GM23338 (cell line): ENCODE measurements around the gene NFE2L3. TPM values are rescaled to one million over a fixed set of nuclear protein-coding genes. Genes with fewer than 3 reads are reported as not detected.

Source experiments
- ATAC-seq: fragments of 200-7000 bp; cut with Tn5 transposase; 3 replicates; pipeline ENCODE4 v1.9.1; 2020
- DNase-seq: peaks from one replicate; pipeline ENCODE4 v3.0.0-alpha.2; 2015; ENCODE audit warnings: low spot score
- H2AFZ ChIP-seq: fragments of 200-600 bp; sonication (generic); 2 replicates; pipeline ENCODE4 v1.8.0; 2016; ENCODE audit warnings: antibody characterized with exemption, mild to moderate bottlenecking, moderate library complexity
- H3F3A ChIP-seq: fragments of 200-600 bp; sonication (generic); replicated peaks from 2 replicates; pipeline ENCODE4 v1.8.0; 2017; ENCODE audit warnings: antibody characterized with exemption, mixed run types, low read depth
- H3K27ac ChIP-seq: fragments of 200-600 bp; sonication (generic); 2 replicates; pipeline ENCODE4 v1.6.1; 2016; ENCODE audit warnings: low read depth
- H3K27me3 ChIP-seq: fragments of 200-600 bp; sonication (generic); 2 replicates; pipeline ENCODE4 v1.8.0; 2016; ENCODE audit warnings: mild to moderate bottlenecking, mixed run types, moderate library complexity; ENCODE audit not compliant: insufficient read depth
- H3K36me3 ChIP-seq: fragments of 200-600 bp; sonication (generic); 2 replicates; pipeline ENCODE4 v1.8.0; 2016; ENCODE audit warnings: mild to moderate bottlenecking; ENCODE audit not compliant: insufficient read depth
- H3K4me1 ChIP-seq: fragments of 200-600 bp; sonication (generic); 2 replicates; pipeline ENCODE4 v1.8.0; 2016; ENCODE audit warnings: mild to moderate bottlenecking, moderate library complexity; ENCODE audit not compliant: insufficient read depth
- H3K4me2 ChIP-seq: fragments of 200-600 bp; sonication (generic); 2 replicates; pipeline ENCODE4 v1.7.1; 2017; ENCODE audit warnings: mixed run types
- H3K4me3 ChIP-seq: fragments of 200-600 bp; sonication (generic); 2 replicates; pipeline ENCODE4 v1.6.1; 2016; ENCODE audit warnings: mixed run types
- H3K79me2 ChIP-seq: fragments of 200-600 bp; sonication (generic); replicated peaks from 2 replicates; pipeline ENCODE4 v1.8.0; 2017; ENCODE audit warnings: mild to moderate bottlenecking; ENCODE audit not compliant: insufficient read depth
- H3K9me2 ChIP-seq: fragments of 200-600 bp; sonication (generic); 2 replicates; pipeline ENCODE4 v1.8.0; 2017; ENCODE audit not compliant: insufficient read depth
- H4K20me1 ChIP-seq: fragments of 200-600 bp; sonication (generic); replicated peaks from 2 replicates; pipeline ENCODE4 v1.8.0; 2017; ENCODE audit warnings: mild to moderate bottlenecking; ENCODE audit not compliant: insufficient read depth
- H3K27ac Mint-ChIP-seq: 2 replicates; pipeline ENCODE4 v1.8.0; 2020; ENCODE audit warnings: inconsistent platforms, mild to moderate bottlenecking, moderate library complexity, mixed read lengths
- H3K27me3 Mint-ChIP-seq: 3 replicates; pipeline ENCODE4 v1.8.0; 2022; ENCODE audit warnings: low read depth, mild to moderate bottlenecking, moderate library complexity, mixed read lengths, inconsistent platforms; ENCODE audit not compliant: insufficient read depth, poor library complexity
- H3K36me3 Mint-ChIP-seq: 3 replicates; pipeline ENCODE4 v1.8.0; 2021; ENCODE audit warnings: low read depth, mild to moderate bottlenecking, inconsistent platforms, moderate library complexity, mixed read lengths
- H3K4me1 Mint-ChIP-seq: 3 replicates; pipeline ENCODE4 v1.8.0; 2020; ENCODE audit warnings: mild to moderate bottlenecking, inconsistent platforms, mixed read lengths
- H3K4me3 Mint-ChIP-seq: 3 replicates; pipeline ENCODE4 v1.8.0; 2021; ENCODE audit warnings: moderate library complexity, mild to moderate bottlenecking, inconsistent platforms, mixed read lengths
- H3K9me3 Mint-ChIP-seq: 3 replicates; pipeline ENCODE4 v1.8.0; 2020; ENCODE audit warnings: moderate library complexity, mild to moderate bottlenecking, inconsistent platforms, mixed read lengths
- CREB1 ChIP-seq: fragments of 250-450 bp; sonication (Bioruptor Pico); IDR thresholded peaks from 2 replicates; pipeline ENCODE4 v1.5.0; 2020; ENCODE audit warnings: low read depth, mild to moderate bottlenecking, moderate library complexity
- EZH2 ChIP-seq: fragments of 200-600 bp; sonication (generic); IDR thresholded peaks from one replicate; pipeline ENCODE4 v1.8.0; 2017; ENCODE audit warnings: antibody characterized with exemption, mild to moderate bottlenecking, low read depth; ENCODE audit not compliant: unreplicated experiment
- EZH2phosphoT487 ChIP-seq: fragments of 200-600 bp; sonication (generic); IDR thresholded peaks from one replicate; pipeline ENCODE4 v1.8.1; 2018; ENCODE audit warnings: antibody characterized with exemption; ENCODE audit not compliant: unreplicated experiment
- JUNB ChIP-seq: IDR thresholded peaks from one replicate; pipeline ENCODE4 v1.6.1; 2016; ENCODE audit warnings: antibody characterized with exemption; ENCODE audit not compliant: unreplicated experiment
- POLR2AphosphoS5 ChIP-seq: IDR thresholded peaks from 2 replicates; pipeline ENCODE4 v1.6.1; 2016; ENCODE audit warnings: antibody characterized with exemption, low read depth
- REST ChIP-seq: IDR thresholded peaks from one replicate; pipeline ENCODE4 v1.6.1; 2018; ENCODE audit warnings: antibody characterized with exemption; ENCODE audit not compliant: unreplicated experiment
- ZNF114 ChIP-seq: fragments of 250-450 bp; sonication (Bioruptor Pico); IDR thresholded peaks from 2 replicates; pipeline ENCODE4 v1.5.0; 2020; ENCODE audit warnings: mild to moderate bottlenecking, moderate library complexity
- ZNF462 ChIP-seq: fragments of 250-450 bp; sonication (Bioruptor Pico); IDR thresholded peaks from 2 replicates; pipeline ENCODE4 v1.5.0; 2020; ENCODE audit warnings: mild to moderate bottlenecking, moderate library complexity
- polyA plus RNA-seq: library from polyadenylated mRNA; unstranded; fragments of >200 nt; fragmentation: Nextera tagmentation; extraction: Ambion mirVana; gene quantifications from 2 replicates; pipeline ENCODE4 v1.2.1, GENCODE V29; 2016
- total RNA-seq: library from RNA; depleted of rRNA; stranded (reverse); fragments of >200 nt; shearing (Covaris generic); gene quantifications from 2 replicates; pipeline ENCODE4 v1.2.3, GENCODE V29; 2014
- TF ChIP-seq, protein P1 (sequence below), 2 experiments: fragments of 200-600 bp in 1 of 2; sonication (generic) in 1 of 2; conservative IDR thresholded peaks; 2 replicates each; pipeline versions ENCODE4 v1.5.1 to v1.6.1; 2016 to 2017; ENCODE audit warnings: antibody characterized with exemption in 2 of 2, low read depth in 2 of 2, mild to moderate bottlenecking in 2 of 2, moderate library complexity in 1 of 2

Gene NFE2L3
- total and polyA plus RNA-seq, 2 experiments from 2014 or later, result 62.0 to 142 TPM

DNA sequence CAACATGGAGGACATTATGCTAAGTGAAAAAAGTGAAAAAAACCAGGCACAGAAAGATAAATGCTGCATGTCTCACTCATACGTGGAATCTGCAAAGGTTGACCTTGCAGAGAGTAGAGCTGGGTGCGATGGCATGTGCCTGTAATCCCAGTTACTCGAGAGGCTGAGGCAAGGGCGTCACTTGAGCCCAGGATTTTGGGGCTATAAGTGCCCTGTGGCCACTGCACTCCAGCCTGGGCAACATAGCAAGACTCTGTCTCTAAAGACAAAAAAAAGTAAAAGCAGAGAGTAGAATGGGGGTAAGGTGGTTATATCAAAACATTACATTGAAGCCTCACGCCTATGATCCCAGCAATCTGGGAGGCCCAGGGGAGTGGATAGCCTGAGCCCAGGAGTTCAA lies 72.4 kb downstream of the NFE2L3 start:
- Histone ChIP-seq H2AFZ (no peak overlapping the region), H3F3A (no peaks in the 10 kb centered on the region), H3K79me2 (no peaks in the 10 kb centered on the region), H3K36me3 (no peaks in the 10 kb centered on the region), H4K20me1 (no peaks in the 10 kb centered on the region), H3K4me2 (no peak overlapping the region), H3K4me3 (no peak overlapping the region), H3K9me2 (no peaks in the 10 kb centered on the region), H3K27ac (no peak overlapping the region), H3K4me1 (no peaks in the 10 kb centered on the region), H3K27me3 (no peaks in the 10 kb centered on the region)
- Mint-ChIP-seq H3K27ac (no peak overlapping the region), H3K4me1 (no peaks in the 10 kb centered on the region), H3K27me3 (peaks cover 4% of the 10 kb centered on the region), H3K4me3 (no peak overlapping the region), H3K36me3 (0 out of 3 replicates have a peak, but pooled peaks cover 3% of the 10 kb centered on the region), H3K9me3 (peaks cover 10% of the 10 kb centered on the region)
- no peak for TF ChIP-seq EZH2phosphoT487
- no peak for TF ChIP-seq JUNB
- TF ChIP-seq POLR2AphosphoS5, result no peak
- no peak for TF ChIP-seq ZNF462 (CRISPR knock-in tag)
- TF ChIP-seq EZH2, result no peak
- no peak for TF ChIP-seq ZNF114 (CRISPR knock-in tag)
- TF ChIP-seq CREB1, result no peak
- no peak for TF ChIP-seq REST
- TF ChIP-seq, protein P1, sequence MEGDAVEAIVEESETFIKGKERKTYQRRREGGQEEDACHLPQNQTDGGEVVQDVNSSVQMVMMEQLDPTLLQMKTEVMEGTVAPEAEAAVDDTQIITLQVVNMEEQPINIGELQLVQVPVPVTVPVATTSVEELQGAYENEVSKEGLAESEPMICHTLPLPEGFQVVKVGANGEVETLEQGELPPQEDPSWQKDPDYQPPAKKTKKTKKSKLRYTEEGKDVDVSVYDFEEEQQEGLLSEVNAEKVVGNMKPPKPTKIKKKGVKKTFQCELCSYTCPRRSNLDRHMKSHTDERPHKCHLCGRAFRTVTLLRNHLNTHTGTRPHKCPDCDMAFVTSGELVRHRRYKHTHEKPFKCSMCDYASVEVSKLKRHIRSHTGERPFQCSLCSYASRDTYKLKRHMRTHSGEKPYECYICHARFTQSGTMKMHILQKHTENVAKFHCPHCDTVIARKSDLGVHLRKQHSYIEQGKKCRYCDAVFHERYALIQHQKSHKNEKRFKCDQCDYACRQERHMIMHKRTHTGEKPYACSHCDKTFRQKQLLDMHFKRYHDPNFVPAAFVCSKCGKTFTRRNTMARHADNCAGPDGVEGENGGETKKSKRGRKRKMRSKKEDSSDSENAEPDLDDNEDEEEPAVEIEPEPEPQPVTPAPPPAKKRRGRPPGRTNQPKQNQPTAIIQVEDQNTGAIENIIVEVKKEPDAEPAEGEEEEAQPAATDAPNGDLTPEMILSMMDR (conservative IDR thresholded peaks at IDR 0.05; ENCODE audit: low read depth in 2 of 2), result no peak
- ATAC-seq (no peak), DNase-seq (no peak)
